Loucy (cell line): ENCODE data around the gene PRDM2.

Experiments used
- H2AFZ ChIP-seq: fragments of 200-600 bp; sonication (generic); 2 replicates; pipeline ENCODE4 v1.6.0; 2016; ENCODE audit warnings: antibody characterized with exemption, mild to moderate bottlenecking, low read length, moderate library complexity
- H3F3A ChIP-seq: fragments of 200-600 bp; 2 replicates; pipeline ENCODE4 v1.6.0; 2016; ENCODE audit warnings: antibody characterized with exemption, low read depth, mild to moderate bottlenecking
- H3K27me3 ChIP-seq: fragments of 200-600 bp; sonication (generic); 2 replicates; pipeline ENCODE4 v1.6.1; 2014; ENCODE audit warnings: low read length, mild to moderate bottlenecking; ENCODE audit not compliant: insufficient read depth, poor library complexity, severe bottlenecking
- H3K36me3 ChIP-seq: fragments of 200-600 bp; sonication (generic); 2 replicates; pipeline ENCODE4 v1.6.1; 2016; ENCODE audit warnings: low read length; ENCODE audit not compliant: insufficient read depth
- H3K4me1 ChIP-seq: fragments of 200-600 bp; sonication (generic); 2 replicates; pipeline ENCODE4 v1.5.1; 2014; ENCODE audit warnings: low read length, mild to moderate bottlenecking; ENCODE audit not compliant: insufficient read depth, poor library complexity, severe bottlenecking
- H3K4me2 ChIP-seq: fragments of 200-600 bp; sonication (generic); 2 replicates; pipeline ENCODE4 v1.6.0; 2014; ENCODE audit warnings: antibody characterized with exemption, low read length, low read depth, mild to moderate bottlenecking; ENCODE audit not compliant: poor library complexity, severe bottlenecking
- H3K4me3 ChIP-seq: fragments of 200-600 bp; sonication (generic); 2 replicates; pipeline ENCODE4 v1.5.1; 2014; ENCODE audit warnings: low read length, mild to moderate bottlenecking, mixed read lengths; ENCODE audit not compliant: poor library complexity, severe bottlenecking
- H3K79me2 ChIP-seq: fragments of 200-600 bp; sonication (generic); 2 replicates; pipeline ENCODE4 v1.6.1; 2014; ENCODE audit warnings: low read length; ENCODE audit not compliant: insufficient read depth
- H3K9ac ChIP-seq: fragments of 200-600 bp; sonication (generic); 2 replicates; pipeline ENCODE4 v1.6.0; 2014; ENCODE audit warnings: mild to moderate bottlenecking, low read depth, low read length, moderate library complexity; ENCODE audit not compliant: poor library complexity, severe bottlenecking
- H3K9me2 ChIP-seq: fragments of 200-600 bp; sonication (generic); replicated peaks from 2 replicates; pipeline ENCODE4 v1.6.1; 2016; ENCODE audit warnings: low read depth, low read length, mixed read lengths
- H3K9me3 ChIP-seq: fragments of 200-600 bp; sonication (generic); 2 replicates; pipeline ENCODE4 v1.6.1; 2014; ENCODE audit warnings: mild to moderate bottlenecking, antibody characterized with exemption, low read length, low read depth; ENCODE audit not compliant: insufficient read depth
- H4K20me1 ChIP-seq: fragments of 200-600 bp; sonication (generic); 2 replicates; pipeline ENCODE4 v1.6.0; 2014; ENCODE audit warnings: antibody characterized with exemption, low read length, mild to moderate bottlenecking; ENCODE audit not compliant: insufficient read depth, poor library complexity, severe bottlenecking
- EZH2phosphoT487 ChIP-seq: fragments of 200-600 bp; IDR thresholded peaks from 2 replicates; pipeline ENCODE4 v1.6.1; 2018; ENCODE audit warnings: antibody characterized with exemption, mild to moderate bottlenecking, moderate library complexity, borderline replicate concordance
- TF ChIP-seq, protein P1 (sequence below): fragments of 200-600 bp; sonication (generic); conservative IDR thresholded peaks from 2 replicates; pipeline ENCODE4 v1.5.1; 2014; ENCODE audit warnings: mild to moderate bottlenecking, antibody characterized with exemption, low read length

The PRDM2 gene

DNA sequence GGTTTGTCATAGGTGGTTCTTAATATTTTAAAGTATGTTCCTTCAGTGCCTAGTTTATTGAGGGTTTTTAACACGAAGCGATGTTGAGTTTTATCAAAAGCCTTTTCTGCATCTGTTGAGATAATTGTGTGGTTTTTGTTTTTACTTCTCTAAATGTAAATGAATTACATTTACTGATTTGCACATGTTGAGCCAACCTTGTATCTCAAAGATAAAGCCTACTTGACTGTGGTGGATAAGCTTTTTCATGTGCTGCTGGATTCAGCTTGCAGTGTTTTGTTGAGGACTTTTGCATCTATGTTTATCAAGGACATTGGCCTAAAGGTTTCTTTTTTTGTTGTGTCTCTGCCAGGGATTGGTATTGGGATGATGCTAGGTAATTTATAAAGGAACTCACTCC, 142.5 kb downstream of the PRDM2 start:
- Histone ChIP-seq H3F3A (no peaks in the 10 kb centered on the region), H3K36me3 (no peaks in the 10 kb centered on the region), H3K9ac (no peak overlapping the region), H2AFZ (no peak overlapping the region), H3K79me2 (no peaks in the 10 kb centered on the region), H3K4me1 (no peaks in the 10 kb centered on the region), H3K4me3 (no peak overlapping the region), H3K9me2 (no peaks in the 10 kb centered on the region), H3K4me2 (no peak overlapping the region), H3K27me3 (no peaks in the 10 kb centered on the region), H4K20me1 (no peaks in the 10 kb centered on the region), H3K9me3 (no peaks in the 10 kb centered on the region)
- TF ChIP-seq, protein P1, sequence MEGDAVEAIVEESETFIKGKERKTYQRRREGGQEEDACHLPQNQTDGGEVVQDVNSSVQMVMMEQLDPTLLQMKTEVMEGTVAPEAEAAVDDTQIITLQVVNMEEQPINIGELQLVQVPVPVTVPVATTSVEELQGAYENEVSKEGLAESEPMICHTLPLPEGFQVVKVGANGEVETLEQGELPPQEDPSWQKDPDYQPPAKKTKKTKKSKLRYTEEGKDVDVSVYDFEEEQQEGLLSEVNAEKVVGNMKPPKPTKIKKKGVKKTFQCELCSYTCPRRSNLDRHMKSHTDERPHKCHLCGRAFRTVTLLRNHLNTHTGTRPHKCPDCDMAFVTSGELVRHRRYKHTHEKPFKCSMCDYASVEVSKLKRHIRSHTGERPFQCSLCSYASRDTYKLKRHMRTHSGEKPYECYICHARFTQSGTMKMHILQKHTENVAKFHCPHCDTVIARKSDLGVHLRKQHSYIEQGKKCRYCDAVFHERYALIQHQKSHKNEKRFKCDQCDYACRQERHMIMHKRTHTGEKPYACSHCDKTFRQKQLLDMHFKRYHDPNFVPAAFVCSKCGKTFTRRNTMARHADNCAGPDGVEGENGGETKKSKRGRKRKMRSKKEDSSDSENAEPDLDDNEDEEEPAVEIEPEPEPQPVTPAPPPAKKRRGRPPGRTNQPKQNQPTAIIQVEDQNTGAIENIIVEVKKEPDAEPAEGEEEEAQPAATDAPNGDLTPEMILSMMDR, result no peak
- no peak for TF ChIP-seq EZH2phosphoT487

DNA sequence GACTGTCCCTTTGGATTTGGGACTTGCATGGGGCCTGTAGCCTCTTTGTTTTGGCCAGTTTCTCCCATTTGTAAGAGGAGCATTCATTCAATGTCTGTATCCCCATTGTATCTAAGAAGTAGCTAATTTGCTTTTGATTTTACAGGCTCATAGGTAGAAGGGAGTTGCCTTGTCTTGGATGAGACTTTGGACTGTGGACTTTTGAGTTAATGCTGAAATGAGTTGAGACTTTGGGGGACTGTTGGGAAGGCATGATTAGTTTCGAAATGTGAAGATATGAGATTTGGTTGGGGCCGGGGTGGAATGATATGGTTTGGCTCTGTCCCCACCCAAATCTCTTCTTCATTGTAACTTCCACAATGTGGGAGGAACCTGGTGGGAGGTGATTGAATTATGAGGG, 151.7 kb downstream of the PRDM2 start:
- no peaks in the 10 kb centered on the region for H3K27me3 ChIP-seq
- no peak for TF ChIP-seq EZH2phosphoT487
- TF ChIP-seq, protein P1, result no peak
- H3K9ac ChIP-seq, result no peak overlapping the region
- H3K79me2 ChIP-seq, result no peaks in the 10 kb centered on the region
- no peak overlapping the region for H3K4me3 ChIP-seq
- no peaks in the 10 kb centered on the region for H4K20me1 ChIP-seq
- no peaks in the 10 kb centered on the region for H3F3A ChIP-seq
- no peaks in the 10 kb centered on the region; the same call in 1 of the 2 replicates for H3K9me3 ChIP-seq
- H3K36me3 ChIP-seq, result no peaks in the 10 kb centered on the region
- no peaks in the 10 kb centered on the region for H3K9me2 ChIP-seq
- no peaks in the 10 kb centered on the region for H3K4me1 ChIP-seq
- H2AFZ ChIP-seq, result no peak overlapping the region
- no peak overlapping the region for H3K4me2 ChIP-seq

DNA sequence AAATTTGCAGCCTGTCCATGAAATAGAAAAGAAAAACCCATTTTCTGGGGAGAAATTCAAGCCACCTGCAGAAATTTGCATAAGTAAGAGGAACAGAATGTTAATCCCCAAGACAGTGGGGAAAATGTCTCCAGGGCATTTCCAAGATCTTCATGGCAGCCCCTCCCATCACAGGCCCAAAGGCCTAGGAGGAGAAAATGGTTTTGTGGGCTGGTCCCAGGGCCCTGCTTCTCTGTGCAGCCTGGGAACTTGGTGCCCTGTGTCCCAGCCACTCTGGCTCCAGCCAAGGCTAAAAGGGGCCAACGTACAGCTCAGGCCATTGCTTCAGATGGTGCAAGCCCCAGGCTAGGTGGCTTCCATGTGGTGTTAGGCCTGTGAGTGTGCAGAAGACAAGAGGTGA, 155.6 kb downstream of the PRDM2 start:
- no peak overlapping the region for H2AFZ ChIP-seq
- H3K4me1 ChIP-seq, result no peaks in the 10 kb centered on the region
- TF ChIP-seq, protein P1, result no peak
- TF ChIP-seq EZH2phosphoT487, result no peak
- no peaks in the 10 kb centered on the region; the same call in 1 of the 2 replicates for H3K9me3 ChIP-seq
- no peak overlapping the region for H3K9ac ChIP-seq
- H3K36me3 ChIP-seq, result no peaks in the 10 kb centered on the region
- H3K9me2 ChIP-seq, result no peaks in the 10 kb centered on the region
- H3K79me2 ChIP-seq, result no peaks in the 10 kb centered on the region
- no peak overlapping the region for H3K4me2 ChIP-seq
- H4K20me1 ChIP-seq, result no peaks in the 10 kb centered on the region
- H3K27me3 ChIP-seq, result no peaks in the 10 kb centered on the region
- H3F3A ChIP-seq, result no peaks in the 10 kb centered on the region
- H3K4me3 ChIP-seq, result no peak overlapping the region
